Measurements from ENCODE around the gene PRDM16.
A peak's percentile ranks its signal among the peaks of the same experiment; 100 is the strongest.

PRDM16 gene

DNA sequence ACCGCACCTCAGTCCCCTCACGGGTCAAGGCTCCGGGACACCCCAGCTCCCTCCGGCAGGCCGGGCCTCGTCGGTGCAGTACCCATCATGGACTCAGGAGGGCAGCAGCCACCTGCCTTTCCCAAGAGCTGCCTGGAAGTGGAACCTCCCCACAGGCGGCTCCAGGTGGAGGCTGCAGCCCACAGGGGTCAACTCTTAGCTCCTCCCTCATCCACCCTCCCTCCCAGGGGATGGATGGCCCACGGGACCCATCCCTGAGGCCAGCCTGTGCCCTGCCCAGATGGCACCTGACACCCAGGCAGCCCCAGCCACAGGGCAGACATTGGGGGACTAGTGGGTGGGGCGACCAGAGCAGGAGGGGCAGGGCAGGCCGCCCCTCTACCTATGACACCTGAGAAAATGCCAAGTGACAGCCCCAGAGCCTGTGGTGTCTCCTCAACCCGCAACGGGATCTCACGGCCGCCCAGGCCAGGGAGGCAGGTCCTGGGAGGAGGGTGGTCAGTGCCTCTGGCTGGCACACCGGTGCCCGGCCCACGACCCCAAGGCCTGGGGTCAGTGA lies 384.3 kb downstream of the PRDM16 start:
- DNase-seq: peak; percentile 76

DNA sequence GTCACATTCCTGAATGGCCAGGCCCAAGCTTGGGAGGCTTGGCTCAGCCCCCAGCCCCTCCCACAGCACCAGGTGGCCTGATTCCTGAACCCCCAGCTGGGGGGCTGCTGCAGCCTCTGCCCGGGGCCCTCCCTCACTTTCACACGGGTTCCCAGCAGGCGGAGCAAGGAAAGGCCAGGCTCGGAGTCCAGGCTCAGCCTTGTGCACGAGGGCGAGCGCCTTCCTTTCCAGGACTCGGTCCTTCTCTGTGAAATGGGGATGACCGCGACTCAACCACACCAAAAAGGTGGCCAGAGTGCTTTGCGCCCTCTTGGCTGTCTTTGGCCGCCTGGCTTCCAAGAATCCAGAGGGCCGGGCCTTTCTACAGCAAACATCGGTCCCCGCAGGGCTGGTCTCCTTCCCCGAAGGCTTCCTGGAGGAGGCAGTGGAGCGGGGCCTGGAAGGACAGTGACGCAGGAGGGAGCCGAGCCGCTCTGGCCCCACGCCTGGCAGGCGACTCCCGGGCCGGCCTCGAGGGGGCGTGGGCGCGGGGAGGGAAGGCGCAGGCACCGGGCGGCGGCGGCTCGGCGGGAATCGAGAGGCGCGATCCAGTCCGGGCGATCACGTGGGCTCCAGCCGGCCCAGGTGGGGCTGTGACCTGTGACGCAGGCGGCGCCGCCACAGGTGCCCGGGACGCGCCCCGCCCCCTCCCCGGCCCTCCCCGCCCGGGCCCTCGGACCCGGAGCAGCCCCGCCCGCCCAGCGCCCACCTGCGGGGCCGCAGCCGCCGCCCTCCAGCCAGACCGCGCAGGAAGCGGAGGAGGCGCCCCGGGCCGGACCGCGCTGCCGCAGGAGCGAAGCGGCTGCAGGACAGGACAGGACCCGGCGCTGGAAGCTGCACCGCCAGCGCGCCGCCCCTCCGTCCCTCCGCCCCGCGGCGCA lies 385.1 kb downstream of the PRDM16 start, which contains the start of gene ARHGEF16:
ARHGEF16 (plus strand) TSS at position 775 of the 920 bp plus-strand sequence. CDS start 8,420 bp downstream, outside the sequence.
- peak; percentile 64 for DNase-seq

DNA sequence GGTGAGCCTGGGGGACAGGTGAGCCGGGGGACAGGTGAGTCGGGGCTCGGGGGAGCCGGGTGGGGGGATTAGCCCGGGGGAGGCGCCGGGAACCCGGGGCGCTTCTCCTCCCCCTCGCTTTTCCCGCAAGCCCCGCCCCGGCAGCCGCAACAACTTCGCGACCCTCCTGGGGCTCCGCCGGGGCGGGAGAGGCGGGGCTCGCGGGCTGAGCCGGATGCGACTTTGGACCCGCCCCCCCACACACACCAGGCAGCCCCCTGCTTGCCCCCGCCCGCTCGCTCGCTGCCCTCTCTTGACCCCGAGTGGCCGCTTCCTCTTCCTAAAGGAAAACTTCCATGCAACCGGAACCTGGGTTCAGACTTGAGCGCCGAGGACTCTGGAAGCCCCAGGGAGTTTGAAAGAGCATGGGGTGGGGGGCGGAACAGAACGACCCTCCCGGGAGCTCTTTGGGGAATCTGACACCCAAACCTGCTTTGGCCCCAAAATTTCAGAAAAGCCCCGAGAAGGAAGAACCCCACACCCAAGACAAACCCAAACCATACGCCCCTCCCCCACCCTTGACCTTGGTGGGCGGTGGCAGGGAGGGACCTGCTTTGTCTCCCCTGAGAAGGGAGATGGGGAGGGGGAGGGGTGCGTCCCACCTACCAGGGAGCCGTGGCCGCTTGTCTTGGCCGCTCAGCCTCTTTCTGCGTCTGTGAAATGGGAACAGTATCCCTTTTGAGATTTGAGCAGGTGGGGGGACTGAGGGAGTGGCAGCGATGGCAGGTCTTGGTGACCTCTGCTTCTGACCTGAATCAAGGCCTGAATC lies 386.0 kb downstream of the PRDM16 start:
- DNase-seq: no peak

DNA sequence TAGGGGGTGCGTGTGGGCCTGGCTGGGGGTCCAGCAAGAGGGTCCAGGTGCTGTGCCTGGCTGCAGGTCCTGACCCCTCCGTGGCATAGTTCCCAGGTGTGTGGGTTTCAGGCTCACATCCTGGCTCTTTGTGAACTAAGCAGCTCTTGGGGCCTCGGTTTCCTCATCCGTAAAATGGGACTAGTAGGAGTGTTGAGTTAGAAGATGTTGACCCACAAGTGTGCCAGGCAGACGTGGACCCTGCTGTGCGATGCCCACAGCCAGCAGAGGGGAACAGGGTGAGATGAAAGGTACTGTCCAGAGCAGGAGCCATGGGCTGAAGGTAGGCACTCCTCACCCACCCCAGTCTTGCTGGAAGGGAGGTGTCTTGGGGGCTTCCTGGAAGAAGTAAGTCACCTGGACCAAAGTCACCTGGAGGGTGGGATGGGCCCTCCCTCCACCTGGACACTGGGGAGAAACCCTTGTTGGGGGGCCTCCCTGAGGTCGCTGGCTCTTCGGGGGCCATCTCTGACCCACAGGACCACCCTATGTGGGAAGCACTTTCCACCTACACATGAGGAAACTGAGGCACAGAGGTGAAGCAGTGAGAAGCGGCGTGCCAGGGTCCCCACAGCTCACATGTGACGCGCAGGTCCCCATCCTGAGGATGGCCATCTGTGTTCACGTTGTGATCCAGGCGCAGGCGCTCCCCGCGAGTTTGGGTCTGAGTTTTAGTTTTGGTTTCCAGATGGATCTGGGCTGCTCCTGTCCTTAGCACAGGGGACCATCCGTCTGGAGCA lies 386.9 kb downstream of the PRDM16 start:
- no peak for DNase-seq

DNA sequence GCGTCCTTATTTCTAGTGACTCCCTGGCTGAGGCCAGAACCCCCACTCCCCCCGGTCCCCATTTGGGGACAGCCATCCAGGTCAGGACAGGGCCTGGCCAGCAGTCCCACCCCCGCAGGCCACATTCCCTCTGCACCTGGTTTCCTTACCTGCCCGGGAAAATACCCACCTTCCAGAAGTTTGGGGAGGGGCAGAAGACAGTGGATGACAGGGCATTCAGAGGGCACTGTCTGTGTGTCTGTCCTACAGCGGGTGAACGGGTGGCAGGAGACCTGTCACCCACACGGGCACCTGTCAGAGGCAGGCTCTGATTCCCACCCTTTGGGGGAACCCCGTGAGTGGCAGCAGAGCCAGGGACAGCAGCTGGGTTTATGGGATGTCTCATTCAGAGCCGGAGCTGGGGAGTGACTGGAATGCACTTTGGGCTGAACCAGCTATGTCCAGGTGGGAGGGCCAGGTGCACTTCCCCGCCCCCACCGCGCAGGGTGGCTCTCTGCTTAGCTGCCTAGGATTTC lies 387.5 kb downstream of the PRDM16 start:
- no peak for DNase-seq

GRCh38 chr1:3456964-3457909 lies 388.2 kb downstream of the PRDM16 start:
- DNase-seq: no peak

- no peak for DNase-seq
Measured at GRCh38 chr1:3457910-3458883, 389.2 kb downstream of the PRDM16 start.

DNA sequence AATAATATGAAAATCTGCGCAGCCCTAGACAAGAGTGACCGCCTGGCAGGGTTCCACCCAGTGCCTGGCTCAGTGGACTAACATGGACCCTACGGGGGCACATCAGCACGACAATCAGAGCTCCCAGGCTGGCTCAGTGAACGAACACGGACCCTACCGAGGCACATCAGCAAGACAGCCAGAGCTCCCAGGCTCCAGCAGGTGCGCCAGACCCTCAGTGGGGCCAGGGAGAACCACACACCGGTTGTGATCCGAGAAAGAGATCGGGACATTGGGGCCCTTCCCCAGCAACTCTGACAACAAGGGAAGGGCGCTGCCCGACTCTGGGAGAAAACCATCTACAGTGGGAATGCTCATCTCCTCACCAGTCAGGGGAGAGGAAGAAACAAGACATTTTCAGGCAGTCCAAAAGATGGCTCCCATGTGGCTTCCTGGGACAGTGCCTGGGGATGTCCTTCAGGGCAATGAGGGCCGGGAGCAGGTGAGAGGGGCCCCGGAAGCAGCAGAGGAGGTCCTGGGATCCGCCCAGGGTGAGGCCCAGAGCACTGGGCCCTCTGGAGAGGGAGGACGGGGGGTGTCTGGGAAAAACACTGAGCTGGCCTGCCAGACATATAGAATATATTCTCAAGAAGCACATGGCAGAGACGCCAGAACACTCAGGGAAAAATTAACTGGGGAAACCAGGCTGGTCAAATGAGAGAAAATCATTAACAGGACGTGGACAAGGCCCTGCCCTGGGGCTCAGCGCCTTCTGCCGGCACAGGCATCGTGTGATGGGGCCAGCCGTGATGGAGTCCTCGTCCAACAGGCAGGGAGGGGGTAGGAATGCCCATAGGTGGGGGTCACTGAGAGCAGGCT lies 390.3 kb downstream of the PRDM16 start:
- no peak for DNase-seq

GRCh38 chr1:3459940-3460671 lies 391.1 kb downstream of the PRDM16 start:
- DNase-seq: no peak

GRCh38 chr1:3460672-3461131 lies 391.7 kb downstream of the PRDM16 start:
- DNase-seq: no peak

- DNase-seq: no peak
Measured at GRCh38 chr1:3461238-3461933, 392.4 kb downstream of the PRDM16 start.

DNA sequence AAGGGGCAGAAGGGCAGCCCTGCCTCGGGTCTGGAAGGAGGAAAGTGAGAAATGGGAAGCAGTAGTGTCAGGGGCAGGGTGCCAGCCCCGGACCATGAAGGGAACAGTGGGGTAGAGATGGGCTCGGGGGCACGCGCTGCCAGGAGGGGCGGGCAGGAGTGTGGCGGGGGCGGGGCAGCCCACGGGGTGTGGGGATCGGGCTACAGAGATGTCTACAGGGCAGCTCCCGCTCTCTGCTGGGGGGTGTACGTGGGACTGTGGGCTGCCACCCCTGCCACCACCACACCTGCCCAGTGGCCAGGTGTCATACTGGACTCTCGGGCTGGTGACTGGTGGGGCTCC lies 392.9 kb downstream of the PRDM16 start:
- no peak for DNase-seq

DNA sequence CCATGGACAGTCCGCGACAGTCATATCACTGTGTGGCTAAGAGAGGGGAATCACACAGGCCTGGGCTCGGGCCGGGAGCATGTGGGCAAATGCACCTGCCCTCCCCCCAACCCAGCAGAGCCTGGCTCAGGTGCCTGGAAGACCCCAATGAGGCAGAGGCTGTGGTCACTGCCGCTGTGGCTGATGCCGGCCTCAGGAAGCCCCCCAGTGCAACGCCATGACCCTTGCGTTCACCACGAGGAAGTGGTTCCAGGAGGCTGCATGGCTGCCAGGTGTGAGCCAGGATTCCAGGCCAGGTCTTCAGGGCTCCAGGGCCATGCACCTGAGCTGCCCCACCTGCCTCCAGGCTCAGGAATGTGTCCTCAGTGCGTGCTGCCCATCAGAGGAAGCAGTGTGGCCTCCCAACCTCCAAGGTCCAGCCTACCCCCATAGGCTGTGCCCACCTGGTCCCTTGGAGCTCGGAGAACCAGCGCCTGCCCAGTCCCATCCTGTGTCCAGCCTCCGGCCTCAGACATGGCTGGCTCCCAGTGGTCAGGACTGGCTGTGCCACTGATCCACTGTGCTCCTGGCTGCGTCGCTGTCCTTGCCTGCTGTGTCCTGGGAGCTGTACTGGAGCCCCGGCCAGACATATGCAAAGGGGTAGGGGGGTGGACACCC lies 393.5 kb downstream of the PRDM16 start:
- DNase-seq: no peak

- no peak for DNase-seq
Measured at GRCh38 chr1:3463013-3463385, 394.0 kb downstream of the PRDM16 start.

DNA sequence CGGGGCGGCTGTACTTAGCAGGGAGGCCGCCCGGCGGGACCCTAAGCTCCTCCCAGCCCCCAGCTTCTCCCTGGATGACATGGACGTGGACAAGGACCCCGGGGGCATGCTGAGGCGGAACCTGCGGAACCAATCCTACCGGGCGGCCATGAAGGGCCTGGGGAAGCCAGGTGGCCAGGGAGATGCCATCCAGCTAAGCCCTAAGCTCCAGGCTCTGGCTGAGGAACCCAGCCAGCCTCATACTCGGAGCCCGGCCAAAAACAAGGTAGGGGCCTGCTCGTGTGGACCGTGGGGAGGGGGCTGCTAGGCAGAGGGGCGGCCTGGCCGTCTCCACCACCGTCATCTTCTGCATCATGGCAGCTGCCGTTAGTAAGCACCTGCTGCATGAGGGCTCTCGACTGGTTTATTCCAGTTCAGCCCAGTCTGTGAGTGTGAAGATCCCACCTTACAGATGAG lies 394.4 kb downstream of the PRDM16 start:
- no peak for DNase-seq

DNA sequence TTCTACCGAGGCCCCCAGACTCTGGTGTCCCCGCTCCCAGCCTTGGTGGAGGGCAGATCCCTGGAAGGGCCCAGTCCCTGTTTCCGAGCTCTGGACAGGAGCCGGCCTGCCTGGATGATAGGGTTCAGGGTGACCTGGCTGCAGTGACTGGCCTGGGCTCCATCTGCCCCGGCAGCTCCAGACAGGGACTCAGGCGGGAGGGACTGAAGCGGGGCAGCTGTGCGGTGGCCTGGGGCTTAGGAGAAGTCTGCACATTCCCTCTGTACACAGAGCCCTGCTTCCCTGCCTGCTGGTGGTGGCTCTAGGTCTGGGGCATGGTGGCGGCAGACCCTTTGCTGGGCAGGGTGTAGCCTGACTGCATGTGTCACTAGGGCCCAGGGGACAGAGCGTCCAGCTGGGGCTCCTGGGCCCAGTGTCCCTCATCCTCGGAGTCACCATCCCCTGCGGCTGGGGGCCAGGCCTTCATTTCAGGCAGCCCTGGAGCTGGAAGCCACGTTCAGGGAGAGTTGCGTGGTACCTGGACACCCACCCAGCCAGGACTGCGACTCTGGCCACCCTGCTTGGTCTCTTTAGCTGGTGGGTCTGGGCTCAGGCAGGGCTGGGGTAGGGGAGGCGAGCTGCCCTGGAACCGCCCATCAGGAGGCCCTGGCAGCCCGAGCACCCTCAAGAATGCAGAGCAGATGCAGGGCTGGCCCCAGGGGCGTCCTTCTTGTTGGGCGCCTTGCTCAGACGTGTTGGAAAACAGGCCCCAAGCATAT lies 395.1 kb downstream of the PRDM16 start:
- DNase-seq: no peak
